GM23338 (cell line): ENCODE data around the gene EEF2.

ENCODE experiments used
- CREB1 ChIP-seq: fragments of 250-450 bp; sonication (Bioruptor Pico); IDR thresholded peaks from 2 replicates; pipeline ENCODE4 v1.5.0; 2020; ENCODE audit warnings: low read depth, mild to moderate bottlenecking, moderate library complexity
- EZH2 ChIP-seq: fragments of 200-600 bp; sonication (generic); IDR thresholded peaks from one replicate; pipeline ENCODE4 v1.8.0; 2017; ENCODE audit warnings: antibody characterized with exemption, mild to moderate bottlenecking, low read depth; ENCODE audit not compliant: unreplicated experiment
- EZH2phosphoT487 ChIP-seq: fragments of 200-600 bp; sonication (generic); IDR thresholded peaks from one replicate; pipeline ENCODE4 v1.8.1; 2018; ENCODE audit warnings: antibody characterized with exemption; ENCODE audit not compliant: unreplicated experiment
- JUNB ChIP-seq: IDR thresholded peaks from one replicate; pipeline ENCODE4 v1.6.1; 2016; ENCODE audit warnings: antibody characterized with exemption; ENCODE audit not compliant: unreplicated experiment
- NANOG ChIP-seq: IDR thresholded peaks from 2 replicates; pipeline ENCODE4 v1.6.1; 2016; ENCODE audit warnings: antibody characterized with exemption, borderline replicate concordance
- POLR2AphosphoS5 ChIP-seq: IDR thresholded peaks from 2 replicates; pipeline ENCODE4 v1.6.1; 2016; ENCODE audit warnings: antibody characterized with exemption, low read depth
- STAT1 ChIP-seq: IDR thresholded peaks from one replicate; pipeline ENCODE4 v1.6.1; 2016; ENCODE audit warnings: antibody characterized with exemption; ENCODE audit not compliant: unreplicated experiment
- ZNF114 ChIP-seq: fragments of 250-450 bp; sonication (Bioruptor Pico); IDR thresholded peaks from 2 replicates; pipeline ENCODE4 v1.5.0; 2020; ENCODE audit warnings: mild to moderate bottlenecking, moderate library complexity
- TF ChIP-seq, protein P1 (sequence below), 2 experiments: fragments of 200-600 bp in 1 of 2; sonication (generic) in 1 of 2; conservative IDR thresholded peaks; 2 replicates each; pipeline versions ENCODE4 v1.5.1 to v1.6.1; 2016 to 2017; ENCODE audit warnings: antibody characterized with exemption in 2 of 2, low read depth in 2 of 2, mild to moderate bottlenecking in 2 of 2, moderate library complexity in 1 of 2
- TF ChIP-seq, protein P2 (sequence below): IDR thresholded peaks from one replicate; pipeline ENCODE4 v1.6.1; 2018; ENCODE audit warnings: antibody characterized with exemption; ENCODE audit not compliant: unreplicated experiment
- TF ChIP-seq, protein P3 (sequence below): IDR thresholded peaks from 2 replicates; pipeline ENCODE4 v1.6.1; 2016; ENCODE audit warnings: antibody characterized with exemption

DNA sequence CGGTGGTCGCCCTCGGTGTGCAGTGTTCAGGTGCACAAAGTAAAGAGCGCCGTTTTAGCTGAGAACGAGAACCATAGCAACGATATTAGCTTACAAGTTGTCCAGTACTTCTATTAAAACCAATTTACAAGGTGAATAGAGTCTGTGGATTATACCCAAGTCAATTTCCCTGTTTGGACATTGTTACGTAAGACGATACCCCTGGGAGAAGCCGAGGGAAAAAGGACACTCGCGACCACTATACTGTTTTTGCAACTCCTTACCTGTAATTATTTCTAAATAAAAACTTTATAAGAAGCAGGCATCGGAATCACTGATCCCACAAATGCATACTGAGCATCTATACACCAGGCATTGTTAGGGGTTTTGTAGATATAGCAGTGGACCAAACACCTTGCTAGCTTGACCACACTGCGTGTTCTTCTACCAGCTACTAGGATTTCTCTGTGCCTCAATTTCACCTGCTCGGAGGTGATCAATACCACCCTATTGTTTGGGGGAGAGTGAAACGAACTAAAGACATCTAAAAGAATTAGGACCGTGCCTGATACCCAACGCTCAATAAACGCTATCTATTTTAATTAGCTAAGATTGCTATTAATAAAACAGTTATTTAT, 488 bp upstream of the EEF2 start:
- no peak for TF ChIP-seq JUNB
- TF ChIP-seq, protein P1, sequence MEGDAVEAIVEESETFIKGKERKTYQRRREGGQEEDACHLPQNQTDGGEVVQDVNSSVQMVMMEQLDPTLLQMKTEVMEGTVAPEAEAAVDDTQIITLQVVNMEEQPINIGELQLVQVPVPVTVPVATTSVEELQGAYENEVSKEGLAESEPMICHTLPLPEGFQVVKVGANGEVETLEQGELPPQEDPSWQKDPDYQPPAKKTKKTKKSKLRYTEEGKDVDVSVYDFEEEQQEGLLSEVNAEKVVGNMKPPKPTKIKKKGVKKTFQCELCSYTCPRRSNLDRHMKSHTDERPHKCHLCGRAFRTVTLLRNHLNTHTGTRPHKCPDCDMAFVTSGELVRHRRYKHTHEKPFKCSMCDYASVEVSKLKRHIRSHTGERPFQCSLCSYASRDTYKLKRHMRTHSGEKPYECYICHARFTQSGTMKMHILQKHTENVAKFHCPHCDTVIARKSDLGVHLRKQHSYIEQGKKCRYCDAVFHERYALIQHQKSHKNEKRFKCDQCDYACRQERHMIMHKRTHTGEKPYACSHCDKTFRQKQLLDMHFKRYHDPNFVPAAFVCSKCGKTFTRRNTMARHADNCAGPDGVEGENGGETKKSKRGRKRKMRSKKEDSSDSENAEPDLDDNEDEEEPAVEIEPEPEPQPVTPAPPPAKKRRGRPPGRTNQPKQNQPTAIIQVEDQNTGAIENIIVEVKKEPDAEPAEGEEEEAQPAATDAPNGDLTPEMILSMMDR (conservative IDR thresholded peaks at IDR 0.05; ENCODE audit: low read depth in 2 of 2): no peak
- TF ChIP-seq EZH2phosphoT487: no peak
- TF ChIP-seq EZH2: no peak
- TF ChIP-seq ZNF114: no peak
- TF ChIP-seq NANOG: no peak
- TF ChIP-seq CREB1 (CRISPR knock-in tag): no peak
- TF ChIP-seq POLR2AphosphoS5: no peak
- TF ChIP-seq, protein P2, sequence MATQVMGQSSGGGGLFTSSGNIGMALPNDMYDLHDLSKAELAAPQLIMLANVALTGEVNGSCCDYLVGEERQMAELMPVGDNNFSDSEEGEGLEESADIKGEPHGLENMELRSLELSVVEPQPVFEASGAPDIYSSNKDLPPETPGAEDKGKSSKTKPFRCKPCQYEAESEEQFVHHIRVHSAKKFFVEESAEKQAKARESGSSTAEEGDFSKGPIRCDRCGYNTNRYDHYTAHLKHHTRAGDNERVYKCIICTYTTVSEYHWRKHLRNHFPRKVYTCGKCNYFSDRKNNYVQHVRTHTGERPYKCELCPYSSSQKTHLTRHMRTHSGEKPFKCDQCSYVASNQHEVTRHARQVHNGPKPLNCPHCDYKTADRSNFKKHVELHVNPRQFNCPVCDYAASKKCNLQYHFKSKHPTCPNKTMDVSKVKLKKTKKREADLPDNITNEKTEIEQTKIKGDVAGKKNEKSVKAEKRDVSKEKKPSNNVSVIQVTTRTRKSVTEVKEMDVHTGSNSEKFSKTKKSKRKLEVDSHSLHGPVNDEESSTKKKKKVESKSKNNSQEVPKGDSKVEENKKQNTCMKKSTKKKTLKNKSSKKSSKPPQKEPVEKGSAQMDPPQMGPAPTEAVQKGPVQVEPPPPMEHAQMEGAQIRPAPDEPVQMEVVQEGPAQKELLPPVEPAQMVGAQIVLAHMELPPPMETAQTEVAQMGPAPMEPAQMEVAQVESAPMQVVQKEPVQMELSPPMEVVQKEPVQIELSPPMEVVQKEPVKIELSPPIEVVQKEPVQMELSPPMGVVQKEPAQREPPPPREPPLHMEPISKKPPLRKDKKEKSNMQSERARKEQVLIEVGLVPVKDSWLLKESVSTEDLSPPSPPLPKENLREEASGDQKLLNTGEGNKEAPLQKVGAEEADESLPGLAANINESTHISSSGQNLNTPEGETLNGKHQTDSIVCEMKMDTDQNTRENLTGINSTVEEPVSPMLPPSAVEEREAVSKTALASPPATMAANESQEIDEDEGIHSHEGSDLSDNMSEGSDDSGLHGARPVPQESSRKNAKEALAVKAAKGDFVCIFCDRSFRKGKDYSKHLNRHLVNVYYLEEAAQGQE: no peak
- no peak for TF ChIP-seq STAT1
- TF ChIP-seq, protein P3, sequence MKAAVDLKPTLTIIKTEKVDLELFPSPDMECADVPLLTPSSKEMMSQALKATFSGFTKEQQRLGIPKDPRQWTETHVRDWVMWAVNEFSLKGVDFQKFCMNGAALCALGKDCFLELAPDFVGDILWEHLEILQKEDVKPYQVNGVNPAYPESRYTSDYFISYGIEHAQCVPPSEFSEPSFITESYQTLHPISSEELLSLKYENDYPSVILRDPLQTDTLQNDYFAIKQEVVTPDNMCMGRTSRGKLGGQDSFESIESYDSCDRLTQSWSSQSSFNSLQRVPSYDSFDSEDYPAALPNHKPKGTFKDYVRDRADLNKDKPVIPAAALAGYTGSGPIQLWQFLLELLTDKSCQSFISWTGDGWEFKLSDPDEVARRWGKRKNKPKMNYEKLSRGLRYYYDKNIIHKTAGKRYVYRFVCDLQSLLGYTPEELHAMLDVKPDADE: no peak
